Measurements from ENCODE around the gene RBM4B.

RBM4B gene

GRCh38 chr11:66688561-66689534 lies 11.2 kb upstream of the RBM4B start:
- Histone ChIP-seq H3K4me1 (ENCODE audit: control insufficient read depth, insufficient read depth, low read depth, low read length) (no peaks in the 10 kb centered on the region), H3K23ac (ENCODE audit: low read length in 2 of 2) (no peak overlapping the region), H2AFZ (ENCODE audit: low read depth, low read length) (no peak overlapping the region), H3K18ac (ENCODE audit: low read depth in 1 of 2, low read length in 2 of 2) (no peak overlapping the region), H2AK5ac (ENCODE audit: low read length, severe bottlenecking) (no peak overlapping the region), H3K27ac (ENCODE audit: low read length, poor library complexity, severe bottlenecking) (no peak overlapping the region), H2BK120ac (ENCODE audit: low read depth, low read length) (no peak overlapping the region), H3K14ac (ENCODE audit: low read length in 2 of 2) (no peak overlapping the region), H4K8ac (ENCODE audit: low read length) (no peak overlapping the region), H4K91ac (ENCODE audit: low read length) (no peak overlapping the region), H2BK15ac (ENCODE audit: low read depth, poor library complexity, severe bottlenecking) (no peak overlapping the region), H3K27me3 (ENCODE audit: control insufficient read depth in 1 of 2, insufficient read depth in 1 of 2, low read length in 2 of 2) (peaks cover 0 to 10% of the 10 kb centered on the region in 2 experiments), H2BK5ac (ENCODE audit: low read depth, low read length, poor library complexity, severe bottlenecking) (no peak overlapping the region), H3K36me3 (ENCODE audit: control insufficient read depth in 1 of 2, insufficient read depth in 2 of 2, low read depth in 1 of 2, low read length in 2 of 2) (peaks cover 3 to 99% of the 10 kb centered on the region in 2 experiments), H3K79me1 (replicated peaks; ENCODE audit: low read length, poor library complexity, severe bottlenecking) (peaks cover 7% of the 10 kb centered on the region), H3K4me3 (ENCODE audit: insufficient read depth in 1 of 2, low read depth in 1 of 2, low read length in 2 of 2) (no peak overlapping the region), H3K4ac (ENCODE audit: low read depth in 1 of 2, low read length in 2 of 2) (peak overlapping the region in 1 of 2 experiments; percentile 24), H3K9ac (ENCODE audit: low read length) (no peak overlapping the region), H2BK12ac (ENCODE audit: low read length in 2 of 2) (no peak overlapping the region), H3K9me3 (ENCODE audit: control insufficient read depth, low read length) (no peaks in the 10 kb centered on the region), H3K4me2 (ENCODE audit: low read length, poor library complexity, severe bottlenecking) (no peak overlapping the region)
- WGBS, result 93% methylated on average over 26 of the region's 28 CpGs
- DNase-seq, result no peak

- H3K4ac ChIP-seq (ENCODE audit: low read depth in 1 of 2, low read length in 2 of 2), result no peak overlapping the region
- H2BK12ac ChIP-seq (ENCODE audit: low read length in 2 of 2), result no peak overlapping the region
- no peak overlapping the region for H2BK120ac ChIP-seq (ENCODE audit: low read depth, low read length)
- peaks cover 0 to 10% of the 10 kb centered on the region in 2 experiments for H3K27me3 ChIP-seq (ENCODE audit: control insufficient read depth in 1 of 2, insufficient read depth in 1 of 2, low read length in 2 of 2)
- no peak overlapping the region for H3K18ac ChIP-seq (ENCODE audit: low read depth in 1 of 2, low read length in 2 of 2)
- no peak overlapping the region for H2AK5ac ChIP-seq (ENCODE audit: low read length, severe bottlenecking)
- H4K91ac ChIP-seq (ENCODE audit: low read length), result no peak overlapping the region
- no peaks in the 10 kb centered on the region for H3K9me3 ChIP-seq (ENCODE audit: control insufficient read depth, low read length)
- no peaks in the 10 kb centered on the region for H3K4me1 ChIP-seq (ENCODE audit: control insufficient read depth, insufficient read depth, low read depth, low read length)
- H3K79me1 ChIP-seq (replicated peaks; ENCODE audit: low read length, poor library complexity, severe bottlenecking), result peaks cover 4% of the 10 kb centered on the region
- no peak overlapping the region for H3K23ac ChIP-seq (ENCODE audit: low read length in 2 of 2)
- H3K36me3 ChIP-seq (ENCODE audit: control insufficient read depth in 1 of 2, insufficient read depth in 2 of 2, low read depth in 1 of 2, low read length in 2 of 2), result peaks cover 3 to 90% of the 10 kb centered on the region in 2 experiments
- WGBS, result 78% methylated on average over 11 of the region's 13 CpGs
- no peak overlapping the region for H3K14ac ChIP-seq (ENCODE audit: low read length in 2 of 2)
- H3K27ac ChIP-seq (ENCODE audit: low read length, poor library complexity, severe bottlenecking), result no peak overlapping the region
- H2AFZ ChIP-seq (ENCODE audit: low read depth, low read length), result no peak overlapping the region
- H2BK5ac ChIP-seq (ENCODE audit: low read depth, low read length, poor library complexity, severe bottlenecking), result no peak overlapping the region
- no peak for DNase-seq
- H3K4me2 ChIP-seq (ENCODE audit: low read length, poor library complexity, severe bottlenecking), result no peak overlapping the region
- H3K9ac ChIP-seq (ENCODE audit: low read length), result no peak overlapping the region
- no peak overlapping the region for H2BK15ac ChIP-seq (ENCODE audit: low read depth, poor library complexity, severe bottlenecking)
- no peak overlapping the region for H3K4me3 ChIP-seq (ENCODE audit: insufficient read depth in 1 of 2, low read depth in 1 of 2, low read length in 2 of 2)
- H4K8ac ChIP-seq (ENCODE audit: low read length), result no peak overlapping the region
Observed at GRCh38 chr11:66687831-66688281, 10.2 kb upstream of the RBM4B start.

- H2BK15ac ChIP-seq (ENCODE audit: low read depth, poor library complexity, severe bottlenecking), result no peak overlapping the region
- H3K27me3 ChIP-seq (ENCODE audit: control insufficient read depth in 1 of 2, insufficient read depth in 1 of 2, low read length in 2 of 2), result peaks cover 0 to 10% of the 10 kb centered on the region in 2 experiments
- H2BK12ac ChIP-seq (ENCODE audit: low read length in 2 of 2), result no peak overlapping the region
- H2AFZ ChIP-seq (ENCODE audit: low read depth, low read length), result no peak overlapping the region
- no peak overlapping the region for H3K23ac ChIP-seq (ENCODE audit: low read length in 2 of 2)
- no peak overlapping the region for H3K27ac ChIP-seq (ENCODE audit: low read length, poor library complexity, severe bottlenecking)
- H3K79me1 ChIP-seq (replicated peaks; ENCODE audit: low read length, poor library complexity, severe bottlenecking), result peaks cover 4% of the 10 kb centered on the region
- no peak overlapping the region for H3K4me2 ChIP-seq (ENCODE audit: low read length, poor library complexity, severe bottlenecking)
- 94% methylated on average over 33 of the region's 33 CpGs for WGBS
- peaks cover 3 to 83% of the 10 kb centered on the region in 2 experiments for H3K36me3 ChIP-seq (ENCODE audit: control insufficient read depth in 1 of 2, insufficient read depth in 2 of 2, low read depth in 1 of 2, low read length in 2 of 2)
- no peak for DNase-seq
- no peak overlapping the region for H2BK120ac ChIP-seq (ENCODE audit: low read depth, low read length)
- H3K9me3 ChIP-seq (ENCODE audit: control insufficient read depth, low read length), result no peaks in the 10 kb centered on the region
- H2BK5ac ChIP-seq (ENCODE audit: low read depth, low read length, poor library complexity, severe bottlenecking), result no peak overlapping the region
- H4K8ac ChIP-seq (ENCODE audit: low read length), result no peak overlapping the region
- no peak overlapping the region for H2AK5ac ChIP-seq (ENCODE audit: low read length, severe bottlenecking)
- H3K9ac ChIP-seq (ENCODE audit: low read length), result no peak overlapping the region
- H3K4me1 ChIP-seq (ENCODE audit: control insufficient read depth, insufficient read depth, low read depth, low read length), result no peaks in the 10 kb centered on the region
- H3K4me3 ChIP-seq (ENCODE audit: insufficient read depth in 1 of 2, low read depth in 1 of 2, low read length in 2 of 2), result no peak overlapping the region
- H3K14ac ChIP-seq (ENCODE audit: low read length in 2 of 2), result no peak overlapping the region
- H3K18ac ChIP-seq (ENCODE audit: low read depth in 1 of 2, low read length in 2 of 2), result no peak overlapping the region
- H4K91ac ChIP-seq (ENCODE audit: low read length), result no peak overlapping the region
- H3K4ac ChIP-seq (ENCODE audit: low read depth in 1 of 2, low read length in 2 of 2), result no peak overlapping the region
Observed at GRCh38 chr11:66686801-66687750, 9.4 kb upstream of the RBM4B start.

All from mesenchymal stem cell (in vitro differentiated cells and primary cell).